GM10266 (cell line): Measurements from ENCODE around the gene OR8H2.
"Not testable (repeated sequence)": the region's sequence is repeated elsewhere in the genome, so short reads cannot be mapped to it uniquely, and the experiment has no call there.

Experiments used
- DNase-seq: peaks from one replicate; pipeline ENCODE4 v3.0.0; 2012; ENCODE audit errors: extremely low spot score
- CTCF ChIP-seq: IDR thresholded peaks from 2 replicates; pipeline ENCODE4 v1.5.1; 2012; ENCODE audit warnings: mild to moderate bottlenecking, low read depth; ENCODE audit not compliant: control insufficient read depth, insufficient read depth; ENCODE audit errors: missing control alignments

OR8H2 gene

GRCh38 chr11:56103210-56103737, at the start of gene OR8H2:
TSS of gene OR8H2 (plus strand) at chr11:56103687. CDS start at chr11:56105043, 1,356 bp downstream.
- no peak for DNase-seq
- TF ChIP-seq CTCF = no peak

GRCh38 chr11:56056366-56056765, 47.1 kb upstream of the OR8H2 start:
- not testable (repeated sequence) for DNase-seq

GRCh38 chr11:56057661-56058237, 45.7 kb upstream of the OR8H2 start:
- DNase-seq = not testable (repeated sequence)

- not testable (repeated sequence) for DNase-seq
These were observed 45.2 kb upstream of the OR8H2 start for GRCh38 chr11:56058260-56058780.

GRCh38 chr11:56066980-56067379, 36.5 kb upstream of the OR8H2 start:
- no peak for TF ChIP-seq CTCF
- DNase-seq = no peak

GRCh38 chr11:56089697-56090096, 13.8 kb upstream of the OR8H2 start:
- DNase-seq = no peak
- TF ChIP-seq CTCF = no peak

GRCh38 chr11:56093008-56093407, 10.5 kb upstream of the OR8H2 start, which contains the start of gene OR8I2:
TSS of gene OR8I2 (plus strand) at chr11:56093308. CDS start at chr11:56093308, 0 bp downstream.
- TF ChIP-seq CTCF = no peak

GRCh38 chr11:56122073-56122472, 18.6 kb downstream of the OR8H2 start, which contains the start of gene OR8H3:
TSS of gene OR8H3 (plus strand) at chr11:56122373. CDS start at chr11:56122373, 0 bp downstream.
- DNase-seq = no peak
- no peak for TF ChIP-seq CTCF

More at GRCh38 chr11:56093008-56093407, 10.5 kb upstream of the OR8H2 start, which contains the start of gene OR8I2:
- no peak for DNase-seq

- DNase-seq = no peak
These were observed 36.7 kb downstream of the OR8H2 start, which contains the start of gene OR8J3 for GRCh38 chr11:56140151-56140661. TSS of gene OR8J3 (minus strand) at chr11:56140201. CDS start at chr11:56137718, 2,483 bp downstream.

GRCh38 chr11:56143681-56144080, 40.2 kb downstream of the OR8H2 start:
- DNase-seq = not testable (repeated sequence)

More at GRCh38 chr11:56140151-56140661, 36.7 kb downstream of the OR8H2 start, which contains the start of gene OR8J3:
- TF ChIP-seq CTCF = no peak
